Rectal smooth muscle tissue (tissue), 1 donor: ENCODE measurements around the gene NIM1K.
"Not testable (repeated sequence)": the region's sequence is repeated elsewhere in the genome, so short reads cannot be mapped to it uniquely, and the experiment has no call there.

Experiments
- H3K27ac ChIP-seq: one replicate; pipeline ENCODE4 v1.7.0; 2013; ENCODE audit warnings: low read depth, low read length, inconsistent platforms
- H3K27me3 ChIP-seq: one replicate; pipeline ENCODE4 v1.7.0; 2013; ENCODE audit warnings: low read length; ENCODE audit not compliant: control insufficient read depth, insufficient read depth
- H3K36me3 ChIP-seq: one replicate; pipeline ENCODE4 v1.7.0; 2013; ENCODE audit warnings: low read length; ENCODE audit not compliant: control insufficient read depth, insufficient read depth
- H3K4me1 ChIP-seq: one replicate; pipeline ENCODE4 v1.7.0; 2013; ENCODE audit warnings: low read length; ENCODE audit not compliant: control insufficient read depth, insufficient read depth
- H3K4me3 ChIP-seq: one replicate; pipeline ENCODE4 v1.7.0; 2013; ENCODE audit warnings: low read length
- H3K9ac ChIP-seq: one replicate; pipeline ENCODE4 v1.7.0; 2013; ENCODE audit warnings: low read length

NIM1K gene

GRCh38 chr5:43242196-43242595 lies 50.2 kb downstream of the NIM1K start:
- Histone ChIP-seq H3K27ac (no peak overlapping the region), H3K27me3 (no peaks in the 10 kb centered on the region), H3K4me1 (no peaks in the 10 kb centered on the region), H3K36me3 (peaks cover 2% of the 10 kb centered on the region), H3K9ac (no peak overlapping the region), H3K4me3 (no peak overlapping the region)

DNA sequence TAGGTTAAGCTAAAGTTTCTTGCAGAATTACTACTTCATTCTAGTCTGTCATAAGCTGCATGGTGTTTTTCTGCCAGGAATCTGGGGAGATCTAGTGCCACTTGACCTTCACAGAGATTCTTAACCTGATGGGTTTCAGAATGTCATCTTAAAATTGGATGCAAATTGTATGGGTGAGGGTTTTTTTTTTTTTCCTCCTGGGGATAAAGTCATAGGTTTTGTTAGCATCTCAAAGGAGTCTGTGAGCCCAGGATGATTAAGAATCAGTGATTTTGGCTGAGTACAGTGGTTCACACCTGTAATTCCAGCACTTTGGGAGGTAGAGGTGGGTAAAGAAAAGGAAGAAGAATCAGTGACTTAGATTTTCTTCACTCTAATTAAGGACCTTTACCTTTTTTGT lies 51.2 kb downstream of the NIM1K start:
- H3K9ac ChIP-seq, result no peak overlapping the region
- H3K27me3 ChIP-seq, result no peaks in the 10 kb centered on the region
- H3K36me3 ChIP-seq, result peaks cover 2% of the 10 kb centered on the region
- H3K4me3 ChIP-seq, result no peak overlapping the region
- no peaks in the 10 kb centered on the region for H3K4me1 ChIP-seq
- no peak overlapping the region for H3K27ac ChIP-seq

- Histone ChIP-seq H3K27me3 (no peaks in the 10 kb centered on the region), H3K4me3 (no peak overlapping the region), H3K36me3 (peaks cover 2% of the 10 kb centered on the region), H3K4me1 (no peaks in the 10 kb centered on the region), H3K9ac (no peak overlapping the region), H3K27ac (no peak overlapping the region)
Observed at GRCh38 chr5:43244823-43245565, 53.0 kb downstream of the NIM1K start.

GRCh38 chr5:43245724-43246385 lies 53.8 kb downstream of the NIM1K start:
- no peak overlapping the region for H3K9ac ChIP-seq
- no peaks in the 10 kb centered on the region for H3K27me3 ChIP-seq
- no peaks in the 10 kb centered on the region for H3K4me1 ChIP-seq
- no peak overlapping the region for H3K27ac ChIP-seq
- peaks cover 2% of the 10 kb centered on the region for H3K36me3 ChIP-seq
- no peak overlapping the region for H3K4me3 ChIP-seq

- no peaks in the 10 kb centered on the region for H3K4me1 ChIP-seq
- H3K9ac ChIP-seq, result no peak overlapping the region
- H3K27me3 ChIP-seq, result no peaks in the 10 kb centered on the region
- H3K4me3 ChIP-seq, result no peak overlapping the region
- H3K27ac ChIP-seq, result no peak overlapping the region
- no peaks in the 10 kb centered on the region for H3K36me3 ChIP-seq
Observed at GRCh38 chr5:43251754-43252153, 59.7 kb downstream of the NIM1K start.

DNA sequence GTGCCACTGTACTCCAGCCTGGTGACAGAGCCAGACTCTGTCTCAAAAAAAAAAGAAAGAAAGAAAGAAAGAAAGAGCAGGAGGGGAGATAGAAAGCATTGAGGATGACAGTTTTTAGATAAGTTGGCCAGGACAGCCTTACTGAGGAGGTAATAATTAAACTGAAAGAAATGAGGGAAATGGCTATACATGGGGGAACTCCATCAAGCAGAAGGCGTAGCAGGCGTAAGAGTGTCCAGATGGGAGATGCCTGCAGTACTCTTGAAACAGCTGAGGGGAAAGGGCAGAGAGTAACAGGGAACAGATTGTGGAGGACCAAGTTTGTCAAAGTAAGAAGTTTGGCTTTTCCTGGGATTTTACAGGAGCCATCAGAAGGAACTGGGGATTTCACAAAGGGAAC lies 63.7 kb downstream of the NIM1K start:
- no peaks in the 10 kb centered on the region for H3K4me1 ChIP-seq
- H3K27ac ChIP-seq, result no peak overlapping the region
- no peaks in the 10 kb centered on the region for H3K27me3 ChIP-seq
- H3K9ac ChIP-seq, result no peak overlapping the region
- H3K4me3 ChIP-seq, result no peak overlapping the region
- no peaks in the 10 kb centered on the region for H3K36me3 ChIP-seq

DNA sequence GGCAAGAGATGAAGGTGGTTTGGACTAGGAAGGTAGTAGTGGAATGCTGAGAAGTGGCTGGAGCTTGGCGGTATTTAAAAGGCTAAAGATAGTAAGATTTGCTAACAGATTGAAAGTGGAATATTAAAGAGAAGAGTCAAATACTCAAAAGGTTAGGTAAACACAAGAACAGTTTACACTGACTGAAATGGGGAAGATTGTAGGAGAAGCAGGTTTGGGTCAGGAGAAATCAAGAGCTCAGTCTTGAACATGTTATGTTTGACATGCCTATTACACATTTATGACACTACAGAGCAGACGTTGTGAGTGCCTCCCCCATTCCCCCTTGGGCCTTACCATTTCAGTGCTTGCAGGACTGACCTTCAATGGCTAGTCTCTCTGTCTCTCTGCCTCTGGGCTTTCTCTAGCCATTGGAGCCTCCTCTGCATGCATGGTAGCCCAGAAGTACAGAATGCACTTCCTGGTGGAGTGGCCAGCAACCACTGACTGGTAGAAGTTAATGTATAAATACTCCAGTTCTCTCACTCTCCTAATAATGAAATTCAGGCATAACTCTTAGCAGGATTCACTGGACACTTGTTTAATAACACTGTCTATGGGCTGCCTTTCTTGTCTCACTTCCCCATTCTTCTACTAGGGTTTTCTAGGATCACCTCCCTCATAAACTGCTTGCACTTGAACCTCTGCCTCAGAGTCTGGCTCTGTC lies 64.4 kb downstream of the NIM1K start:
- H3K4me3 ChIP-seq, result no peak overlapping the region
- no peak overlapping the region for H3K9ac ChIP-seq
- no peaks in the 10 kb centered on the region for H3K4me1 ChIP-seq
- H3K27ac ChIP-seq, result no peak overlapping the region
- H3K27me3 ChIP-seq, result no peaks in the 10 kb centered on the region
- no peaks in the 10 kb centered on the region for H3K36me3 ChIP-seq

GRCh38 chr5:43258116-43258515 lies 66.1 kb downstream of the NIM1K start:
- Histone ChIP-seq H3K4me3 (no peak overlapping the region), H3K36me3 (no peaks in the 10 kb centered on the region), H3K27ac (no peak overlapping the region), H3K9ac (no peak overlapping the region), H3K27me3 (no peaks in the 10 kb centered on the region), H3K4me1 (no peaks in the 10 kb centered on the region)

- not testable (repeated sequence) for H3K4me1 ChIP-seq, H3K4me3 ChIP-seq, H3K27ac ChIP-seq, H3K9ac ChIP-seq, H3K36me3 ChIP-seq, H3K27me3 ChIP-seq
Observed at GRCh38 chr5:43262269-43262668, 70.2 kb downstream of the NIM1K start.

DNA sequence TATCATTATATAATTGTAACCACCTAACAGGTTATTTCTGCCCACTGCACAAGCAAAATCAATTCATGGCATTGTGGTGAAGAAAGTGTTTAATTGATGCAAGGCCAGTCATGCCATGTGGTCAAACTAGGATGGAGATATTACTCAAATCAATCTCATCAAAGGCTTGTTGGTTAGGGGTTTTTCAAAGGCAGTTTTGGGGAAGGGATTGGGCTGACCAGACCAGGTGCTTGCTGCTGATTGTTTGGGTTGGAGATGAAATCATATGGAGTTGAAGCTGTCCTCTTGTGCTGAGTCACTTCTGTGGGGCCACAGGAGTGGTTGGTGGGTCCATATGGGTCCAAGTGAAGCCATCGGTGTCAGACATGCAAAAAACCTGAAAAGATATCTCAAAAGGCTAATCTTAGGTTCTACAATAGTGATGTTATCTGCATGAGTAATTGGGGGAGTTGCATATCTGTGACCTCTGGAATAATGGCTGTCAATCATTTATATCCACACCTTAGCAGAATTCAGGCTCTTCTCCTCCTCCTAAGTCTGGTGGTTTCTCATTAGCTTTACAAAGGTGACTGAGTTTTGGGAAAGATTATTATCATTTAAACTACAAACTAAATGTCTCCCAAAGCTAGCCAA lies 76.3 kb downstream of the NIM1K start:
- H3K4me1 ChIP-seq, result no peaks in the 10 kb centered on the region
- no peak overlapping the region for H3K27ac ChIP-seq
- H3K27me3 ChIP-seq, result no peaks in the 10 kb centered on the region
- H3K4me3 ChIP-seq, result no peak overlapping the region
- no peaks in the 10 kb centered on the region for H3K36me3 ChIP-seq
- no peak overlapping the region for H3K9ac ChIP-seq

DNA sequence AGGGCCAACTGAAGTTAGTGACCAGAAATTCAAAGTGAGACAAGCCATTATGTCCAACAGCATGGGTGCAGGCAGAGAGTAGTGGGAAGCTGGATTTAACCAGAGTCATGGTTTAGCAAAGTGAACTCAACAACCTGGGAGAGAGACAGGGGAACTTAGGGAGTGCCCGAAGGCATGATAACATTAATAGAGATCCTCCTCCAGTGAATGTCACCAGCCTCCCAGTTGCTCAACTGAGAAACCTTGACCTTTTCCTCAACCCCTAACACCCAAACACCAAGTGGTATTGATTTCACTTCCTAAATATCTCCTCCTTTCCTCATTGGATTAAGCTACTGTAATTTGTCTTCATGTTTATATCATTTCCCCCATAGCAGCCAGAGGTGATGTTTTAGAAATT lies 78.6 kb downstream of the NIM1K start:
- no peak overlapping the region for H3K27ac ChIP-seq
- H3K27me3 ChIP-seq, result no peaks in the 10 kb centered on the region
- no peaks in the 10 kb centered on the region for H3K36me3 ChIP-seq
- H3K4me3 ChIP-seq, result no peak overlapping the region
- no peak overlapping the region for H3K9ac ChIP-seq
- no peaks in the 10 kb centered on the region for H3K4me1 ChIP-seq

GRCh38 chr5:43273552-43273951 lies 81.5 kb downstream of the NIM1K start:
- no peak overlapping the region for H3K9ac ChIP-seq
- H3K36me3 ChIP-seq, result no peaks in the 10 kb centered on the region
- H3K27ac ChIP-seq, result no peak overlapping the region
- no peak overlapping the region for H3K4me3 ChIP-seq
- H3K4me1 ChIP-seq, result no peaks in the 10 kb centered on the region
- no peaks in the 10 kb centered on the region for H3K27me3 ChIP-seq
